GM04503 (cell line): ENCODE data around the gene TDRD3.
"Not testable (repeated sequence)": the region's sequence is repeated elsewhere in the genome, so short reads cannot be mapped to it uniquely, and the experiment has no call there.

ENCODE experiments used
- DNase-seq: peaks from one replicate; pipeline ENCODE4 v3.0.0-alpha.2; 2012; ENCODE audit warnings: low read depth

The TDRD3 gene

DNA sequence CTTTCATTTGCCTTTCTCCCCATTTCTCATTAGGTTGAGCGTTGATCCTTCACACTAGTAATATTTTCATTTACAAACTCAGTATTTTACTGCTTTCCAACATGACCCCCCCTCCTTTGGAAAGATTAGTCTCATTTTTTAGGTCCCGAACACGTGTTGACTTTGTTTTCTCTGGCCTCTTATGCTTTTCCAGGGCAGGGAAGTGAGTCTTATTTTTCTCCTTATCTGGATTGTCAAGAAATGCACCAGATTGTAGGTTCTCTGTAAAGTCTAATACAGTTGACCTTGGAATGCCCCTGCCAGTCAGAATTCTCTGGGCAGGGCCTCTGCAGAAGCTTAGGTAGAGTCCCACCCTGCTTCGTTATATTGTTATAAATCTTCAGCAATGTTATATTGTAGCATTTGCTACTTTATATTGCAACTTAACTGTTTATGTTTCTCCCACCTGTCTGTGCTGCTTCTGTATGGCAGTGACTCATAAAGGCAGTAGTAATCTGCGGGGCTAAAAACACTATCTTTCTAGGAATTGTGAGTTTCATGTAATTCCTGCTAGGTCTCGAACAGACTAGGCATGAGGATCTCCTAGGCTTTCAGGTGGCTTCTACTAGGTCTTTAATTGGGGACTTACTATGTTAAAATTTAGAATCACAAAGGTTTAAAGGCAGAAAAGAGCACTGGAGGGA lies 2.0 kb downstream of the TDRD3 start:
- DNase-seq, result no peak

DNA sequence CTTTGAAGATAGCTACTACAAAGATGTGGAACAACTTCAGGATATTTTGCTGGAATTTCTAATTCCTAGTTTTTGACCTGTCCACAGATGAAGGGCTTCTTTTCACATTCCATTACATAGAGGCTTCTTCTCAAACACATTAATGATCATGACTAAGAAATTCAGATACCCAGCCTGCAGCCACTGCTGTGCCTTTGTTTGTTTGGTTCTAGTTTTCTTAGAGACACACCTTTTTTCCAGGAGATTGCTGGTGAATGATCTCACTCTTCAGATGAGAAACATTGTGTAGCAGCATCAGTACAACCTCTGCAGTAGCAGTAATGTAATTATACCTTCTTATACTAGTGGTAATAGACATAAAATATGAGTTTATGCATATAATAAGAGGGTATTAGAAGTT lies 5.0 kb downstream of the TDRD3 start:
- DNase-seq, result no peak

DNA sequence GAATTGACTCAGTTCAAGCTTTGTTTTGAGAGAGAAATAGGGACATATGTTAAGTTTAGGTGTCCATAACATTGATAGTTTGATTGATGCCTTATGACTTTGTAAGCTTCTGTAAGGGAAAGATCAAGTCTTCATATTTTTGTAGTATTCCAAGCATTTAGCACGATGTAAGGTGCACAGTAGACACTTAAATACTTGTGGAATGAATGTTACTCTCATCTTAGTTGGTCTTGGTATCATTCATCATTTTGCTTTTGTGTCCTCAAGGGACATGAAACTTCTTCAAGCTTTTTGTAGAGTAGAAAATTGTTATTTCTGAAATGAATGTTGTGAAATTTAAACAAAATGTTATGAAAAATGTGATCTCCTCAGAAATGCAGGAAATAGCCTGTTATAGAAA lies 10.1 kb downstream of the TDRD3 start:
- DNase-seq, result no peak

DNA sequence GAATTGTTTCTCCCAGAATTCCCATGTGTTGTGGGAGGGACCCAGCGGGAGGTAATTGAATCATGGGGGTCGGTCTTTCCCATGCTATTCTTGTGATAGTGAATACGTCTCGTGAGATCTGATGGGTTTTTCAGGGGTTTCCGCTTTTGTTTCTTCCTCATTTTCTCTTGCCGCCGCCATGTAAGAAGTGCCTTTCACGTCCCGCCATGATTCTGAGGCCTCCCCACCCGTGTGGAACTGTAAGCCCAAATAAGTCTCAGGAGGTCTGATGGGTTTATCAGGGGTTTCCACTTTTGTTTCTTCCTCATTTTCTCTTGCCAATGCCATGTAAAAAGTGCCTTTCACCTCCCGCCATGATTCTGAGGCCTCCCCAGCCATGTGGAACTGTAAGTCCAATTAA lies 10.8 kb downstream of the TDRD3 start:
- not testable (repeated sequence) for DNase-seq

DNA sequence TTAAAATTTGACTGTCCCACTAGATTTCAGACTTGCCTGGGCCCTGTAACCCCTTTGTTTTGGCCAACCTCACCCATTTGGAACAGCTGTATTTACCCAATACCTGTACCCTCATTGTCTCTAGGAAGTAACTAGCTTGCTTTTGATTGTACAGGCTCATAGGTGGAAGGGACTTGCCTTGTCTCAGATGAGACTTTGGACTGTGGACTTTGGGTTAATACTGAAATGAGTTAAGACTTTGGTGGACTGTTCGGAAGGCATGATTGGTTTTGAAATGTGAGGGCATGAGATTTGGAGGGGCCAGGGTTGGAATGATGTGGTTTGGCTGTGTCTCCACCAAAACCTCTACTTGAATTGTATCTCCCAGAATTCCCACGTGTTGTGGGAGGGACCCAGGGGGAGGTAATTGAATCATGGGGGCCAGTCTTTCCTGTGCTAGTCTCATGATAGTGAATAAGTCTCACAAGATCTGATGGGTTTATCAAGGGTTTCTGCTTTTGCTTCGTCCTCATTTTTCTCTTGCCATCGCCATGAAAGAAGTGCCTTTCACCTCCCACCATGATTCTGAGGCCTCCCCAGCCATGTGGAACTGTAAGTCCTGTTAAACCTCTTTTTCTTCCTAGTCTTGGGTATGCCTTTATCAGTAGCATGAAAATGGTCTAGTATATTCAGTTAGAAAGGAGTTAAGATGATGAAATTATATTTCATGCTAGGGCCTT lies 12.7 kb downstream of the TDRD3 start:
- not testable (repeated sequence) for DNase-seq

DNA sequence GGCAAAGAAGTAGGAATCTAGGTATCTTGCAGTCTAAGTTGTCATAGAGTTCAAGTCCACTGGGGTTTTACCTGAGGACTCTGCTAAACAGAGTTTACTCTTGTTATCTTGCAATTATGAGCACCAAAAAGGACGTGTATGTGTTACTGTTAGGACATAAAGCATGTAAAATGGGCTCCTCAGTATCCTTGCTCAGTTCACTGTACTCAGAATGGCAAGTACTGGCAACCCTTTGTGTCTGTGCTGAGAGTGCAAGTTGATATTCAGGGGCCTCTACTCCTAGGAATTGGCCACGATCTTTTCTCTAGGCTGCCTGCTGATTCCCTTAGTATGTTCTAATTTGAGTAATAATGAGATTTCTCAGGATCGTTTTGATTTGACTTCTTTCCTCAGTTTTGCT lies 13.3 kb downstream of the TDRD3 start:
- no peak for DNase-seq

DNA sequence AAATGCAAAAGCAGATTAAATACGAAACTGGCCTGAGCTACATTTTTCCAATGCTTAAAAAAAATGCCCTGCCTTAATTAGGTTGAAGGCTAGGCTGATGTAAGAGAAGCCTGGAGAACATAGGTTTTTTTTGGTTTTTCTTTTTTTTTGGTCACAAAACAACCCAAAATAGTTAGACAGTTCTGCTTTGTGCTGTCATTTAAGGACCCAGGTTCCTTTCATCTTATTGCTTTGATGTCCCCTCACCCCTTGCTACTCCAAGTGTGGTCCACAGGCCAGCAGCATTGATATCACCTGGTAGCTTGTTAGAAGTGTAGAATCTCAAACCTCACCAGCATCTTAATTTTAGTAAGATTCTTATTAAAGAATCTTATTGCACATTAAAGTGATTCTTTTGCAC lies 14.4 kb downstream of the TDRD3 start:
- DNase-seq, result no peak

DNA sequence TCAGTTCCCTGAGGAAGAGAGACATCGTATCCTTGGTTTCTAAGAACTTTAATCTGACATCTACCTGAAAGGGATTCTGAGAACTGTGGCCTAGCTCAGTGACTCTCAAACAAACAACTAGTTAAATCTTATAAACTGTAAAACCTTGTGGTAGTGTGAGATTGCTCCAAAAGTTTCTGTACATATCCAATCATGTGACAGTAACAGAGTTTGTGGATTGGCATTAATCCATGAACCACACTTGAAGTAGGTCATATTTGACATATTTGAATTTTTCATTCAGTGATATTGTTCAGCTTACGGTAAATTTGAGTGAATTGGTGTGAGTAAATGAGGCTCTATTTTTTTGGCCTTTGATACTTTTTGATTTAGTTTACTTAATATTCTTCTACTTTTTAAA lies 15.0 kb downstream of the TDRD3 start:
- DNase-seq, result no peak

DNA sequence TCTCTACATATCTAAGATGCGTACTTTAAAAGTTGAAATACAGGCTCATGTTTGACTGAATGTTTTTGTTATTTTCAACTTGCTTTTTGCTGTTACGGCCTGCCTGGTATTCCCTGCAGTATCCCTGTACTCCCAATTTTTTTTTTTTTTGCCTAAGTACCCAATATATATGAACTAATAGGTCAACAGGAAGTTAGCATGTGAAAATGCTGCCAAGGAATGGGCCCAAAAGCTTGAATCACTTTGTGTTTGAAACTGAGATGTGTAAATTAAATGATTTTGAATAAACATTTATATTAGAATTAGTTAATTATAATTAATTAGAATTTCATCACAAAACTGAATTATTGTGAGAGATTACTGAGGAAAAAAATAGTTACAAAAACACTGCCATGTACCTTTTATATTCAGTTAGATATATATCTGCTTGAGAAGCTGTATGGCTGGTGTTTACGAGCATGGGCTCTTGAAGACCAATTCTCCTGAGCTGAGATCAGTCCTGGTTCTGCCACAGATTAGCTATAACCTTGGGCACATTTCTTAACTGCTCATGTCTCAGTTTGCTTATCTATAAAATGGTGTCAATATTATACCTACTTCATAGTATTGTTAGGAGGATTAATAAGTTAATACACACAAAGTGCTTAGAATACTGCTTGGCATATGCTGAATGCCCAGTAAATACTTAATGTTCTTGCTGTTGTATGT lies 16.0 kb downstream of the TDRD3 start:
- no peak for DNase-seq

DNA sequence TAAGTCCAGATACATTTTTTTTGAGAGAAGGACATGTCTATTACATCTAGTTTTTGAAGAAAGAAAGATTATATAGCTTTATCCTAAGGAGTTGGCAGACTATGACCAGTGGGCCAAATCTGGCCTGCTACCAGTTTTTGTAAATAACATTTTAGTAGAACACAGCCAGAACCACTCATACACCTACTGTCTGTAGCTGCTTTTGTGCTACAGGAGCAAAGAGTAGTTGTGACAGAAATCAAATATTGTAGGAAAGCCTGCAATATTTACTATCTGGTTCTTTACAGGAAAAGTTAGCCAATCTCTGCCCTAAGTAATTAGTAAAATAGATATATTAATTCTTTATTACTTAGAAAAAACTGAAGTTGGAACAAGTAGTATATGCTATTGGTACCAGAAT lies 17.2 kb downstream of the TDRD3 start:
- DNase-seq, result no peak

DNA sequence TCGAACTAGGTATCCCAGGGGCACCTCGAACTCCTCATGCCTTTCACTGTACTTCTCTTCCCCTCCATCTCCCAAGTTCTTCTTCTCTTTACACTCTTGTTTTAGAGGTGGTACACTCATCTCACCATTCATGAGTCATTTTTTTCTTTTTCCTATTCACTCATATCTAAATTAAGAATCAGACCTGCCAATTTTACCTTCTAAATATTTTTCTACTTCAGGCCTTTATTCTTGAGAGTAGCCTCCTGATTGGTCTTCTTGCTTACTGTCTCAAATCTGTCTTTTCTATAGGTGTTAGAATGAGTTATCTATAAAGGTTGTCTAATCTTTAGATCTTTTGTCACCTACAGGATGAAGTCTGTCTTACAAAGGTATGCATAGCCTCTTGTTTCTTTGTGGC lies 20.7 kb downstream of the TDRD3 start:
- no peak for DNase-seq

DNA sequence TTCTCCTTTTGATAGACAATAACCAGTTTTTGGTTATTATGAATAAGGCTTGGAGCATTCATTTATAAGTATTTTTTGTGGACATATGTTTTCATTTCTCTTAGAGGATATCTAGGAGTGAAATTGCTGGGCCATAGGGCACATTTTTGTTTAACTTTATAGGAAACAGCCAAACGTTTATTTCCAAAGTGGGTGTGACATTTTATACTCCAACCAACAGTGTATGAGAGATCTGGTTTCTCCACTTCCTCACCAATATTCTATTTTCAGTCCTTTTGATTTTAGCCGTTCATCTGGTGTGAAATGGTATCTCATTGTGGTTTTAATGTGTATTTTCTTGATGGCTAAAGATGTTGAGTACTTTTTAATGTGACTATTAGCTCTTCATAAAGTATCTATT lies 21.9 kb downstream of the TDRD3 start:
- no peak for DNase-seq

DNA sequence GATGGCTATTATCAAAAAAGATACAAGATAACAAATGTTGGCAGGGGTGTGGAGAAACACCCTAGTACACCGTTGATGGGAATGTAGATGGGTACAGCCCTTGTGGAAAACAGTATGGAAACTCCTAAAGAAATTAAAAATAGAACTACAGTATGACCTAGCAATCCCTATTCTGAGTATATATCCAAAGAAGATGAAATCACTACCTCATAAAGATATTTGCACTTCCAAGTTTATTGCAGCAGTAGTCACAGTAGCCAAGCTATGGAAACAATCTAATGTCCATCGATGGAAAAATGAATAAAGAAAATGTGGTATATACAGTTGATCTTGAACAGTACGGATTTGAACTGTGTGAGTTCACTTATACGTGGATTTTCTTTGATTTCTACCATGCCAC lies 28.3 kb downstream of the TDRD3 start:
- DNase-seq, result no peak

DNA sequence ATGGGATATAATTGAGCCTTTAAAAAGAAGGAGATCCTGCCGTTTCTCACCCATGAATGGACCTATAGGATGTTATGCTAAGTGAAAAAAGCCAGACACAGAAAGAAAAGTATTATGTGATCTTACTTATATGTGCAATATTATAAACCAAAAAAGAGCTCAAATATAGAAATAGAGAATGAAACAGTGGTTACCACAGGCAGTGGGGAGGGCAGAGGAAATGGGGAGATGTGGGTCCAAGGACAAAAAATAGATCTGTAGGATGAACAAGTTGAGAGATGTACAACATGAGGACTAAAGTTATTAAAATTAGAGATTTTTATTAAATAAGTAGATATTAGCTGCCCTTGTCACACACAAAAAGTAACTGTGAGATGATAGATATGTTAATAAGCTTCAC lies 29.1 kb downstream of the TDRD3 start:
- no peak for DNase-seq

DNA sequence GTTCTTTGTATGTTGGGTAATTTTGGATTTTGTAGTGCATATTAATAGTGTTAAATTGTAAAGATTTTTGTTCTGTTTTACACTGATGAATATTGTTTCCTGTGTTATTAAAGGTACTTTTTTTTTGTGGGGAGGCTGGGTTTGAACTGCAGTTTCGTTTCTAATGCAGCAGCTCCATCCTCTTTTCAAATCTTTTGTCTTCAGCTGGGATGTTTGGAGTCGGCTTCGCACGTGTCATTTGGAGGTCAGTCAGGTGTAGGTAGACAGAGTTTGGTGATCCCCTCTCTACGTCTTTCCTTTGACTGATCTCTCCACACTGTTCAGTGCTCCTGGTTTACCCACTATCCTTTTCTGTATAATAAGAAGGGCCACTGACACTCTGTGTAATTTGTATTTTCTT lies 30.3 kb downstream of the TDRD3 start:
- DNase-seq, result no peak

DNA sequence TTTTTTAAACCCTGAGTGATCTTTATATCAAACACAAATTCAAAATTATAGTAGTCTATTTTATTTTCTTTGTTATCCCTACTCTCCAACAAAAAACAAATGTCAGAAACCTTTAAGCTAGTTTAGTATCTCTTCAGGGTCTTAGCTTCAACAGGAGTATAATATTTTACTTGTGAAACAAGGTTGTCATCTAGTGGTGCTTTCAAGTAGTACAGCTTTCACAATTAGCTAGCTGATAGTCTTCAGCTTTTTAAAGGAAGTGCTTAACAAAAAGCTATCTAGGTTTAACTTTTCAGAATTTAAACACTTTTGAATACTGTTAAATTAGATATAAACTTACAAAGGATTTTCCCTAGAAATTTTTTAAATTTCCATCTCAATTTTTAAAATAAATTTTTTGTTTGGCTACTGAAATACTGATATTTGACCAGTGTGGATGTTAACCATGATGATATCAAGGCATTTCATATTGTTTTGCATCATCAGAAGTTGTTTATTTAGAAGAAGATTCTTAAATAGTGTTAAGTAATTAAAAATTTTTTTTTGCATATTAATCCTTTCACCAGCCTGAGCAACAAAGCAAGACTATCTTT lies 34.2 kb downstream of the TDRD3 start:
- DNase-seq, result peak; percentile 18

DNA sequence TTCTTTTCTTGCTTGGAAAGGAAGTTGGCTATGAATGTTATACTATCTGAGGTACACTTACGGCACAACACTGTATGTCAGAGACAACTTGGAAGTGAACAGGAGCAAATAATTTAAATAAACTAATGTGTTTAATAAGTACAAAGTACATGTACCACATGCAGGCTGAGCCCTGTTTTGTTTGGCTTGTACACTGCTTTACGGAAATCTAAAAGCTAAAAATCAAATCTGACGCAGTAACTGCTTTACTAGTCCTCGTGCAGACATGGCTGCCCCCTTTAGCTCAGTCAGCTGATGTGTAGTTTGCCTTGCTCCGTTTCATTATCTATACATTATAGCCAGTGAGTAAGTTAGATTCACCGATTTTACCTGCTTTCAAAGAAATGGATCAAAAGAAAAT lies 36.5 kb downstream of the TDRD3 start:
- no peak for DNase-seq

DNA sequence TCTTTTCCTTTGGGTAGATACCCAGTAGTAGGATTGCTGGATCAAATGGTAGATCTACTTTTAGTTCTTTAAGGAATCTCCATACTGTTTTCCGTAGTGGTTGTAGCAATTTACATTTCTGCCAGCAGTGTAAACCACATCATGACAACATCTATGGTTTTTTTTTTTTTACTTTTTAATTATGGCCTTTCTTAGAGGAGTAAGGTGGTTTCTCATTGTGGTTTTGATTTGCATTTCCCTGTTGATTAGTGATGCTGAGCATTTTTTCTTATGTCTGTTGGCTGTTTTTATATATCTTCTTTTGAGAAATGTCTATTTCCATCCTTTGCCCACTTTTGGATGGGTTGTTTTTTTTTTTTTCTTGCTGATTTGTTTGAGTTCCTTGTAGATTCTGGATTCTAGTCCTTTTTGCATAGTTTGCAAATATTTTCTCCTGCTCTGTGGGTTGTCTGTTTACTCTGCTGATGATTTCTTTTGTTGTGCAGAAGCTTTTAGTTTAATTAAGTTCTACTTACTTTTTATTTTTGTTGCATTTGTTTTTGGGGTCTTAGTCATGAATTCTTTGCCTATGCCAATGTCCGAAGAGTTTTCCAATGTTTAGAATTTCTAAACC lies 38.8 kb downstream of the TDRD3 start:
- DNase-seq, result no peak

DNA sequence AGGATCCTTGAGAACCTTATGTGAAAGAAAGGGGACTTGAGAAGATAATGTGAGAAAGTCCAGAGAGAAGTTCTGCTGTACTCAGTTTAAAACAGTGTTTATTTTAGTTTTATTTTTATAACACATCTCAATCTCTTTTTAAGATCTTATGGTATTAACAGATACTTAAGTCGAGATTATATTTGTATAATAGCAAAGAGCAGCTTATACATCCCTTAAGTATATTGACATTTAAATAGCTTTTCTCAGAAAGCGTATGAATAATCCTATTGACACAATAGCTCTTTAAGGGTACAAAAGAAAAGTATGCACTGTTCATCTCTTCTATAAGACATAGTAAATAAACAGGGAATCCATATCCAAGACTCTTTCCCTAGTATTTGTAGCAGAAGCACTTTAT lies 42.2 kb downstream of the TDRD3 start:
- no peak for DNase-seq

DNA sequence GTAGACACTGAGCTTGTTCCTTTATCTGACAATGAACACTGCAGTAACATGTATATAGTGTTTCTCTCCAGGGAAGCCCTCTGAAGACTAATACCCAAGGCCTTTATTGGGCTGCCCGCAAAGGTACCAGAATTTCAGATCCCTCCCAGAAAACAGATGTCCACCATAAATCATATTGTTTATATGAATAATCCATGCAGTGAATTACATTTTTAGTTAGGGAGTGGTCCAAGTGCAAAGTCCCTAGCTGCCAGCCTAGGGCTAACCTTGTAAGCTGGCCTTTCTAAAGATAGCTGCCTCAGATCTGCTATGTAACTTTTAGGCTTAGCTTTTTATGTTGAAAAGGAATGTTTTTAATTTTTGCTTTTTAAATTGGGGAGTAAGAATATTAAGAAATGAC lies 44.7 kb downstream of the TDRD3 start:
- no peak for DNase-seq

DNA sequence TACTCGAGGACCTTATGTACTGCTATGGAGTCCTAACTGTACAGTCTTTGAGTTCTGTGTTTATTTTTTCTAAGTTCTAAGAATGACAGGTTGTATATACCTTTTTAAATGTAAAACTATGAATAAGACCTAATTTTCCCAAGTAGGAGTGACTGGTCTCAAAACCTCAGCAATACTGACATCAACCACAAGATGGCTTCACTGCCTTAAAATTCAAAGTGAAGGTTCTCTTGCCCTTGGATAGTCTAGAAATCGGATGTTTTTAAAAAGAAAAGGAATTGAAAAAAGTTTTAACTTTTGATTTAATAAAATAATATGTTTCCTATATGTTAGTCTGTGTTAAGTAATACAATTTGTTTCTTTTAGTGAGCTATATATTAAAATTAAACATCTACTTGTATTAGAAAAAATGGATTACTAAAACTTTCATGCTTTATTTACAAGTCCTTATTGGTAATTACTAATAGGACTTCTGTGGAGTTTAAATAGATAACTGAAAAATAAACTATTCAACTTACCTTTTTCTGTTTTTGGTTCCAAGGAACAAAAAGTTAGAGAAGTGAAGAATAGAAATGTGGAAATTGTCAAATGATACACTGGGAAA lies 52.0 kb downstream of the TDRD3 start:
- DNase-seq, result peak; percentile 8

DNA sequence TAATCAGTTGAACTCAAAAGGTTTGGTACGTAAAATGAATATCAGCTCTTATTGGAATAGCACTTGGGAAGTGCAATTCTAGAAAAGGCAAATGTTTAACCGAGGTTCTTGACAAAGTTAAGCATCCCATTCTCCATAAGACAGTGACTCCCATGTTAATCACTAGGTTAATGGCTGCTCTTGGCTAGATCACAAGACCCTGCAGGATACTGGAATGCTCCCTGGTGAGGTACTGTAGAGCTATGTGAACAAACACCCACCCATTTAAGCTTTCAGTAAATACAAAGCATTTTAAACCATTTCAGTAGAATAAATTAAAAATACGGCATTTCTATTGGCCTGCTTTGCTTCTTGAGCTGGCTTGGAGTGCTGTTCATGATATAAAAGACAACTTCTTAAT lies 56.5 kb downstream of the TDRD3 start:
- no peak for DNase-seq
